HG02610 (cell line): Measurements from ENCODE around the gene C11orf68.
"Not testable (repeated sequence)": the region's sequence is repeated elsewhere in the genome, so short reads cannot be mapped to it uniquely, and the experiment has no call there.

Experiments used
- ATAC-seq: cut with Tn5 transposase; IDR thresholded peaks from one replicate; pipeline ENCODE4 v1.9.1; 2021; ENCODE audit warnings: mild to moderate bottlenecking, moderate library complexity; ENCODE audit not compliant: unreplicated experiment

C11orf68 gene

DNA sequence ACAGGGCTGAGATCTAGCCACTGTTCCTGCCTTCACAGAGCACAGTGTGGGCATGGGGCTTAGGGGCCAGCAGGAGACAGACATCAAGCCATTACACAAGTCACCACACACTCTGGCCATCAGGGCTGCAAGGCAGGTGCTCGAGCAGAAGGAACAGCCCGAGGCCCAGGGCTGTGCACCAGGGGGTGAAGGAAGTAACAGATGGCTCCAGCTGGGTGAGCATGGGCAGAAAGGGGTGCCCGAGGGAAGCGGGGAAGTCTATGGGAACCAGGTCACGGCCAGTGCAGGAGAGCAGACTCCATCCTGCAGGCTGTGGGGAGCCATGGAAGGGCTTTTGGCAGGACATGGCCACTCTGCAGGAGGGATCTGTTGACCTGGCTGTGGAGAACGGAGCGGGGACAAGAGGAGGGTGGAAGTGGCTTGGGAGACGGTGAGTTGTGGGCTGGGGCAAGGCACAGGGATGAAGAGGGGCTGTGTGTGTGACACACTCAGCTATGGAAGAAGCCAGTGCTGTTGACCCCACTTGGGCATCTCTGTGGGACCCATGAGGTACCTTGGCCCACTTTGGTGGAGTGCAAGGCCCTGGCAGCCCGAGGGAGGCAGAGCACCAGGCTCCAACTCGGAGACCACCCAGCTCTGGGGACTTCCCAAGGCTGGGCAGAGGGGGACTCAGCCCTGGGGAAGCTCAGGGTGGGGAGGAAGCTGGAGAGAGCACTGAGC, 3.6 kb downstream of the C11orf68 start:
- ATAC-seq: no peak

DNA sequence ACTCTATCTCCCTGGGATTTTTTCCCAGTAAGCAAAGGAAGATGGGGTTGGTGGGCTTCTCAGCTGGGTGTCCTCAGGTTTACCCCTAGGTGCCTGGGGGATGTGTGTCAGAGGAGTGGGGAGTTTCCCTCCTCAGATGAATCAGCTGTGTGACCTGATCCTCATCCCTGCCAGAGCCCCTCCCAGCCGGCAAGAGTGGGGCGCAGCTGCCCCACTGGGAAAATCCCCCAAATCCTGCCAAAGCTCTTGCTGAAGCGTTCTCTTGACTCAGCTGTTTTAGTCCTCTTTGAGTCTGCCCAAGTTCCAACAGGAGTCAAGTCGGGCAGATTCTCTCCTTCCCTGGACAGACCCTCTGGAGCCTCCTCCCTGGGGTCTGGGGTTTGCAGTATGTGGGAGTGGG, 6.0 kb downstream of the C11orf68 start:
- no peak for ATAC-seq

DNA sequence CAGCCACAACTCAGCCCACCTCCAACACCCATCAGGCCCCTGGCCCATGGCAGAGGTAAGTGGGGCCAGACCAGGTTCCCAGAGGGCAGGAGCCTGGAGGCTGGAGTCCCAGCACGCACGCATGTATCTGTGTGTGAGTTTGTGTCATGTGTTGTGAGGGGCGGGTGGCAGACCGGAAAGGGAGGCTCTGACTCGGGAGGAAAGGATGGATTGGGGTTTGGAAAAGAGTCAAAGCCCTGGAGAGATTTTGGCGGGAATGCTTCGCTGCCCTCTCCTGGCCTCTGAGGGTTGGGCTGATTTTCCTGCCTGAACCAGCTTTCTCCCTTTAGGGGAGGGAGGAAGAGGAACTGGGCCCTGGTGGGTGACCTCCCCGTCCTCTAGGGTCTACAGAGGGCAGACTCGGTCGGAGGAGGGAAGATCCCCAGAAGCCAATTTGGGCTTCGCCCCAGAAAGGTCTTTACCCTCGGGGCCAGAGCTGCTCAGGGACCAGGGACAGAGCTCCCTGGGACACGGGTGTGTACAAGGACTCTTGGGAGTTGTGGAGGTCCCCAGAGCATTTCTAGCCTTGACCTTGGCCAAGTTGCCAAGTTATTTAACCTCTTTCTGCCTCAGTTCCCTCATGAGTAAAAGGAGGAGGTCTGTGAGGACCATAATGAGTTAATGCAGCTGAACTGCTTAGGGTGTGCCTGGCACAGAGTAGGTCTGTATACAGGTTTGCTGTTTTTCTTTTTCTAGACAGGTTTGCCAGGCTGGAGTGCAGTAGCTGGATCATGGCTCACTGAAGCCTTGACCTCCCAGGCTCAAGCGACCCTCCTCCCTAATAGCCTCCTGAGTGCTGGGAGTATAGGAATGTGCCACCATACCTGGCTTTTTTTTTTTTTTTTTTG, 6.9 kb downstream of the C11orf68 start:
- no peak for ATAC-seq

DNA sequence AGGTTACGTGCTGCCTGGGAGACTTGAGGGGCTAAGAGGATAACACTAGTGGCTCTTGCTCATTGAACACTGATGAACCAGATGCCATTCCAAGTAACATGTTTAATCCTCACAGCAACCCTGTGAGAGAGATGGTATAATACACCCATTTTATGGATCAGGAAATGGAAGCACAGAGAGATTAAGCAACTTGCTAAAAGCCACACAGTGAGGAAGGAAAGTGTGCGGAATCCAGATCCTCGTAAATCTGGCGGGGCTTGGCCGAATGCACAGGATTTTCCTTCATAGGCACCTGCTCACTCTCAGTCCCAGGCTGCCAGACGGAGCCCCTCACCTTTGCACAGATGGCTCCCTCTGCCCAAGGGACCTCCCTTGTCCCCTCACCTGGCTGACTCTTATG, 11.0 kb downstream of the C11orf68 start:
- ATAC-seq: no peak

DNA sequence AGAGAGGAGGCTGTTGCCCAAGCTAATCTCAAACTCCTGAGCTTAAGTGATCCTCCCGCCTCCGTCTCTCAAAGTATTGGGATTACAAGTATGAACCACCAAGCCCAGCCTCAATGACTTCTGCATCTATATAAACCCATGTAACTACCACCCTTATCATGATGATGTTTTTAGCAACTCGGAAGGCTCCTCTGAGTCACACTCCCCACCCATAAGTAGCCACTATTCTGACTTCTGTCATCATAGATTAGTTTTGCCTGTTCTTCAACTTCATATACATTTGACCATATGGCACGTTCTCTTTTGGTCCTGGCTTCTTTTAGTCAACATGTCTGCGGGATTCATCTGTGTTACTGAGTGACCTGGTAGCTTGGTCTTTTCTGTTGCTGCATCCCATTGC, 12.3 kb downstream of the C11orf68 start:
- no peak for ATAC-seq

DNA sequence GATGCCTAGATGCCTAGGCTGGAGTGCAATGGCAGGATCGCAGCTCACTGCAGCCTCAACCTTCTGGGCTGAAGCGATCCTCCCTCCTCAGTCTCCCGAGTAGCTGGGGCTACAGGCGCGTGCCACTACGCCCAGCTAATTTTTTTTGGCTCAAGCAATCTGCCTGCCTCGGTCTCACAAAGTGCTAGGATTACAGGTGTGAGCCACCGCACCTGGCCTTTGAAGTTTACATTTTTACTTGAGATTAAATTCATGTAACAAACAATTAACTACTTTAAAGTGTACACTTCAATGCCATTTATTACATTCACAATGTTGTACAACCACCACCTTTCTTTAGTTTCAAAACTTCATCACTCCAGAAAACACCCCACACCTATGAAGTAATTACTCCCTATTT, 15.1 kb downstream of the C11orf68 start:
- no peak for ATAC-seq

DNA sequence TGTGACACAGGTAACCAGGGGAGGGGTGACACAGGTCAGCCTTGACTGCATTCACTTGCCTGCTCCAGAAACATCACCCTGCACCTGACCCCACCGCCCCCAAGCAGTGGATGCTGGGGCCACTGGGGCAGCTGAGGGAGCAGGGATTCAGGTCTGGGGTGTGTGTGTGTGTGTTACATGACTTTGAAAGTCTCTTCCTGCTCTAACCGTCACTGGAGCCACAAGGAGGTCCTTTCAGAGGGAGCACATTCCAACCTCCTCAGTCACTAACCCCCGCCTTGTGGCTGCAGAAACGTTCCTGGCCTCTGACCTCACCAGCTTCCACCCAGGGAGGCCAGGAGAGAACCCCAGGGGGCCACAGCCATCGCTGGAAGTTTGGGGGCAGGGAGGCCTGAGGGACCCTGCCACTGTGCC, 15.8 kb downstream of the C11orf68 start:
- ATAC-seq: no peak

DNA sequence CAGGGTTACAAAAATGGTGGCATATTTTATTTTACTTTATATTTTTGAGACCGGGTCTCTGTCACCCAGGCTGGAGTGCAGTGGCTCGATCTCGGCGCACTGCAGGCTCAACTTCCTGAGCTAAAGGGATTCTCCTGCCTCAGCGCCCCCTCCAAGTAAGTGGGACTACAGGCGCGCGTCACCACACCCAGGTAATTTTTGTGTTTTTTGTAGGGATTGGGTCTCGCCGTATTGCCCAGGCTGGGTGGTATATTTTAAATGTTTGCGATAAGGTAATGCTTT, 18.0 kb downstream of the C11orf68 start:
- ATAC-seq: no peak

DNA sequence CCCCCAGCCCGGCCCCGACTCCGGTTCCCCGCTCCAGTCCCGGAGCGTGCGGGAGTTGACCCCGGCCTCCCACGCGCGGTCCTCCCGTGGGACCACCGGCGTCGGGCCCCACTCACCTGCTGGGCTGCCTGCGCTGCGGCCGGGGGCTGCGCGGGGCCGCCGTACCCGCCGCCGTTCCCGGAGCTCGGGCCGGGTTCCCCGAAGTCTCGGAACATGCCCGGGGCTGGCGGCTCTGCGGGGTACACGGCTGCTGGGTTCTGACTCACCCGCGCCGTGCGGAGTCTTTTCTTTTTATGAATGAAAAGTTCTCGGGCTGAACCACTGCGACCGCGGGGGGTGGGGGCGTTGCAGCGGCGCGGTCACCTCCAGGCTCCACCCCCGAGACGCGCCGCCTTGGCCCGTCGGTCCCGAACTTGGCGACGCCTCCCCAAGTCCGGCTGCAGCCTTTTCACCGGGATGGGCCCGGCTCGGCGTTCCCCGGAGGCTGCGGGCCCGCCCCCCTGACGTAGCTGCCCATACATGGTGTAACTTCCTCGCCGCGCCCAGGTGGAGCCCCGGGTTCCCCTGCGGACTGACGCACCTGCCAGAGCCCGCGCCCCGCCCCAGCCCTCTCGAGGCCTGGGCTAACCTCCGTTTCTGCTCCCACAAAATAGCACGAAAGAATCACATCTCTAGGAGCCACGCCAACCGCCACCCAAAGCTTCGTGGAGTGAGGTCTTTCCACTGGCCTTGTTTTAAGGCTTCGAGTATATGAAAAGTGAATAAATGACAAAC, 18.6 kb downstream of the C11orf68 start, which contains the start of gene FOSL1:
Gene FOSL1 (minus strand): TSS at position 264 of the 774 bp plus-strand sequence. CDS start 49 bp downstream, at position 215.
- peak; percentile 70 for ATAC-seq

DNA sequence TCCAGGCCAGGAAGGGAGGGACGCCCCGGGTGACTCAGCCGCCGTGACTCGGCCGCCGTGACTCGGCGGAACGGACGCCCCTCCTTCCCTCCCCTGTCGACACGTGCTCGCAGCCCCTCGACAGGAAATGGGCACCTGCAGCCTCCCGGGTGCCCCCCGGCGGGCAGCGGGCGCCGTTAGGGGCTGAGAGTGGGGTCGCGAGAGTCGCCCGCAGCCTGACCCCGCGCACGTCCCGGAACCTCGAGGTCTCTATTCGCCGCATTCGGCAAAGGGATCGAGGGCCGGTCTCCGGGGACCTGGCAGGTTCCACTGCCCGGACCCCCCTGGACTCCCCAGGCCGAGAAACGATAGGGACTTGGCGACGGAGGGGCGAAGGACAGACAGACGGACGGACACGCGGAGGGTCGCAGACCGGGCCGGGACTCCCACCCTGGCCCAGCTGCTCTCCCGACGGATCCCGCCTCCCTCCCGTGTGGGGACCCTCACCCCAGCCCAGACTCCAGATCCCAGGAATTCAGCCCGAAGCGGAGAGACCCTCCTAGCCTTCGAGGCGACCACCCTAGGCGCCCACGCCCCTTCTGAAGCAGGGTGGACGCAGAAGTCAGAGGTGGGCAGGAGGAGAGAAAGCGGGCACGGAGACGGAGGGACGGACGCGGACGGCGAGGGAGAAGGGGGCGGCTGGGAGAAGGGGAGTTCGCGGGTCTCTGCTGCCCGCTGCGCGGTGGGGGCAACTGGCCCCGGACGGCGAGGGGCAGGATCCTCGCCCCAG, 19.3 kb downstream of the C11orf68 start:
- no peak for ATAC-seq

DNA sequence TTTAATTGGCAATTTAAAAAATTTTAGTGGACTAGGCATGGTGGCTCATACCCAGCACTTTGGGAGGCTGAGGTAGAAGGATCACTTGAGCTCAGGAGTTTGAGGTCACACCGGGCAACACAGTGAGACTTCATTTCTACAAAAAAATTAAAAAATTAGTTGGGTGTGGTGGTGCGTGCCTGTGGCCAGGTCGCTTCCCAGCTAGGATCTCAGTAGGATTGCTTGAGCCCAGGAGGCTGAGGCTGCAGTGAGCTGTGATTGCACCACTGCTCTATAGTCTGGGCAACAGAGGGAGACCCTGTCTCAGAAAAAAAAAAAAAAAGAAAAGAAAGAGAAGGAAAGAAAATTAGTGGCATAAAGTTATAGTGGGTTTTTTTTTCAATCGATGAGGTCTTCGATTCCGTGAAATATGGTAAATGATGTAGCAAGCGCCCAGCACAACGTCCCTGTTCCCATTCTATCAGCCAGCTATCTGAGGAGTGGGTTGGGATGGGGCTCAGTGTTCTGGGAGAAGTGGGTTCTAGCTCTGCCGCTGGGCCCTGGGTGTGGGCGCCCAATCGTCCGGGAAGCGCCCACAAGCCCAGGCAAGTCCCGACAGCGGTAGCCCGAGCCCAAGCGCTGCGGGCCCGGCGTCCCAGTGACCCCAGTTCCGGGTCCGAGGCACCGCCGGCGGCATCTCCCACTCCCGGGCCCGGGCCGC, 20.1 kb downstream of the C11orf68 start:
- ATAC-seq: no peak

DNA sequence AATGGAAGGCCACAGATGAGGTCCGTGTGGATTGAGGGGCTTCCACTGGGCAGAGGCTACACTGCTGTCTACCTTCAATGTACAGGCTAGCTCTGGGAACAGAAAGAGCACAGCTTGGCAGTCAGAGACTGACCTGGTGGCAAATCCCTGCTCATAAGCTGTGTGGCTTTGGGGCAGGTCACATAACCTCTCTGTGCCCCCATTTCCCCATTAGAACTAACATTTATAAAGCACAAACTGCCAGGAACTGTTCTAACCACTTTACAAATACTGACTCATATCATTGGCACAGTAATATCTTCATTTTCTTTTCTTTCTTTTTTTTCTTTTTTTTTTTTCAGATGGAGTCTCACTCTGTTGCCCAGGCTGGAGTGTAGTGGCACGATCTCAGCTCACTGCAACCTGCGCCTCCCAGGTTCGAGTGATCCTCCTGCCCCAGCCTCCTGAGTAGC, 21.8 kb downstream of the C11orf68 start:
- ATAC-seq: no peak

DNA sequence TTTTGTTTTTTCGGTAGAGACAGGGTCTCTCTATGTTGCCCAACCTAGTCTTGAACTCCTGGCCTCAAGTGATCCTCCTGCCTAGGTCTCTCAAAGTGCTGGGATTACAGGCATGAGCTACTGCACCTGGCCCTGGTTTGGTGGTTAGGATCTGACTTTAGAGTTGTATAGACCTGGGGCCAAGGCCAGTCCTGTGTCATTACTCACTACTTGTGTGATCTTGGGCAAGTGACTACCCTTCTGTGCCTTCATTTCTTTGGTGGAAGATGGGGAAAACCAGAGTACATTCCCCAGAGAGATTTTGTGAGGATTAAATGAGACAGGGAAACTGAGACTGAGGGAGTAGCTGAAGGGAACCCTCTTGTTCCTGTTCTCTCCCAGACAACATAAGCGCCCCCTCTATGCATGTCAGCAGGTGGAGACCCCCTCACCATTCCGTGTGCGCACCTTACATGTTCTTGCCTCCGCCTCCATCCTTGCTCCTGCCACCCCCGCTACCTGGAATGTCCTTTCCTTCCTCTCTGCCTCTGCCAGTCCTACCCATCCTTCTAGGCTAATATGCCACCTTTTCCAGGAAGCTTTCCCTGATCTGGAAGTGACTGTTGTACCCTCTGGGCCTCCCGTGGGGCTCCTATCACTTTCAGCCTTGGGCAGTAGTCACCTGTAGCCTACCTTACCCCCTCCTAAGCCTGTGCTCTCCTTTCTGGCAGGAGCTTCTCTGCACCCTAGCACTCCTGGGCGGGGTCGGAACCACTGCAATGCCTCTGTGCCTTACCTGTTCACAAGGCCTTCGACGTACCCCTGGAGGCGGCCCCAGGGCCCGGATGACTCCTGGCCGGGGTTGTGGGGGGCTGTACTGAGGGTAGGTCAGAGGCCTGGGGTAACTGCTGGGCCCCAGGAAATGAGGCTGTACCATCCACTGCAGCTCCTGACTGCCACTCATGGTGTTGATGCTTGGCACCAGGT, 22.5 kb downstream of the C11orf68 start:
- no peak for ATAC-seq

DNA sequence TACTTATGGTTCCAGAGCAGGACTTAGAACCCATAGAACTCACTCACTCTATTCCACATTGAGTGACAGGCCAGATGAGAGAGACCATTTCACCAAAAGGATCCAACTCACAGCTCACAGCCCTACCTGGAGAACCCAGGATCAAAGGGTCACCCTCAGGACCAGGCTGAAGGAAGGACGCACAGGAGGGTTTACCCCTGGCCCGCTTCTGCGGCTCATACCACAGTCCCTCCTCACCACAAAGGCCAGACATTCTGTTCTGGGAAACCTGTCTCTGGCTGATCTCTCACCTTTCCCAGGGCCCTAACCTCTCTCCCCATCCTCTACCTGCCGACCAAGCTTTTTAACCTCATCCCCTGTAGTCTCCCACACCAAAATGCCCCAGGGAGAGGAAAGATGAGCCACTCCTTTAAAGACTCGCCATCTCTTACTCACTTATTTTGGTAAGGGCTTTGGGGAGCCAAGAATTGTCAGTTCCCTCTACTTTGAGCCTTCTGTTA, 23.3 kb downstream of the C11orf68 start:
- no peak for ATAC-seq

DNA sequence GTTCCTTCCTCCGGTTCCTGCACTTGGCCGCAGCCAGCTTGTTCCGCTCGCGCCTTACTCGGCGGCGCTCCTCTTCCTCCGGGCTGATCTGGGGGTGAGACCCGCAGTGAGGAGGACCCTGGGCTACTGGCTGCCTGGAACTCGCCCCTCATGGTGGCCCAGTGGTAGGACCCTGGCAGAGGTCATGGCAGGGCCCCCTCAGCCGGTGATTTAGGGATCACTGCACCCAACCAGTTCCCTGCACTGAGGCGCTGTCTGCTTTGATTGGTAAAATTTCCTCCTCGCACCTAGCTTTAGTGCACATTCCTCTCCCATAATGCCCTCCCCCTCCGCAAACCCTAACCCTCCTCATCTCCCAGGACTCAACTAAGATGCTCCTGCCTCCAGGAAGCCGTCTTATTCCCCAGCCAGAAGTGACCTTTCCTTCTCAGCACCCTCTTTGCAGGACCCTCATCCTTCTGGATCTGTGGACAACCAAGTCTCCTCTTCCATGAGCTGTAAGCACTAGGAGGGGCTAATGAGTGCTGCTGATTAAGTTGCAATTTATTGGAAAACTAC, 24.7 kb downstream of the C11orf68 start:
- no peak for ATAC-seq

DNA sequence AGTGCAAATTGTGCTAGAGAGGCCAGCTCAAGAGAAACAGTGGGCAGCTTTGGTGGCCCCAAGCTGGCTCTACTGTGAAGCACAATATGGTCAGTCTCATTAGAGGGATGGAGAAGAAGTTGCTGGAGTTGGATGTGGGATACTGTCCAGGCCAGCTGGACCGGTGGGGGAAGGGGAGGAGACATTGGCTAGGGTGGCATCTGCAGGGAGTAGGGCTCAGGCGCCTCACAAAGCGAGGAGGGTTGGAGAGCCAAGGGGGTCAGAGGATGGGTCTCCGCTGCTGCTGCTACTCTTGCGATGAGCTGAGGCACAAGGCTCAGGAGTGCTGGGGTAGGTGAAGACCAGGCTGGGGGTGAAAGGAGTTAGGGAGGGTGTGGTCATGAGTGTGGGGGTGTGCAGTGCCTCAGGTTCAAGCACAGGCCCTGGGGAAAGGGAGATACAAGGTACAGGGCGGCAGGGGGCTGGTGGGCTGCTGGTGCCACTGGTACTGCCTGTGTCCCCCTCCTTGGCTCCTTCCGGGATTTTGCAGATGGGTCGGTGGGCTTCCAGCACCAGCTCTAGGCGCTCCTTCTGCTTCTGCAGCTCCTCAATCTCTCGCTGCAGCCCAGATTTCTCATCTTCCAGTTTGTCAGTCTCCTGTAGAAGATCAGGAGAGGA, 26.1 kb downstream of the C11orf68 start:
- ATAC-seq: no peak

DNA sequence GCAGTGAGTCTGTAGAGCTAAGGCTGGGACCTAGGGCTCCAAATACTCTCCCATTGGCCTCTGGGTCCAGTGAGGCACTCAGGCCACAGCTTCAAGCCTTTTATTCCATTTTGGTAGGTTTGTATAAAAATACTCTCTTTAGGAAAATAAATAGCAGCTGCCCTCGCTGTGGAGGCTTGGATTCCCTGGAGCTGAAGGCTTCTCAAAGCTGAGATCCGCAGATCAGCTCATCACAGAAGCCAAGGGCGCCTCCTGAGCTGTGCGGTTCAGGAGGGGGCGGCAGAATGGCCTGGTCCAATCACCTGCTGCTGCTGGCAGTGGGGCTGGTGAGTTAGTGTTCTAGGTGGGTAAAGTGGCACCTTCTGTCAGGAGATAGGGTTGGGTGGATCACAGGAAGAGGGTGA, 26.7 kb downstream of the C11orf68 start:
- ATAC-seq: not testable (repeated sequence)
